Activated naive CD8-positive, alpha-beta T cell treated with anti-CD3 and anti-CD28 coated beads, Interleukin-2, amount 50 U/mL, for 16 hours (primary cell): ENCODE data around the gene LARP1.

Experiments used
- DNase-seq: peaks from one replicate; pipeline ENCODE4 v3.0.0-alpha.2; 2020; ENCODE audit warnings: low read depth, low spot score

LARP1 gene

GRCh38 chr5:154851351-154851750, 96.2 kb downstream of the LARP1 start:
- DNase-seq, result no peak

- DNase-seq, result peak; percentile 51
These were observed 102.5 kb downstream of the LARP1 start for GRCh38 chr5:154857530-154858296.

GRCh38 chr5:154858297-154858971, 103.3 kb downstream of the LARP1 start, which contains the start of gene CNOT8:
CNOT8 (plus strand) TSS chr5:154858627; CDS start chr5:154863279, 4,652 bp downstream.
- peak; percentile 96 for DNase-seq

- DNase-seq, result no peak
These were observed 104.0 kb downstream of the LARP1 start for GRCh38 chr5:154858972-154859871.

GRCh38 chr5:154860123-154860522, 104.9 kb downstream of the LARP1 start:
- DNase-seq, result no peak

GRCh38 chr5:154860765-154861164, 105.6 kb downstream of the LARP1 start:
- DNase-seq, result no peak

GRCh38 chr5:154861946-154862345, 106.8 kb downstream of the LARP1 start:
- no peak for DNase-seq

- no peak for DNase-seq
These were observed 107.6 kb downstream of the LARP1 start for GRCh38 chr5:154862766-154863165.

- DNase-seq, result no peak
These were observed 108.3 kb downstream of the LARP1 start for GRCh38 chr5:154863291-154864080.

- no peak for DNase-seq
These were observed 110.4 kb downstream of the LARP1 start for GRCh38 chr5:154865466-154866184.

GRCh38 chr5:154866841-154867240, 111.7 kb downstream of the LARP1 start:
- DNase-seq, result no peak
